ENCODE results near the gene GBP1.
"Not testable (repeated sequence)": the region's sequence is repeated elsewhere in the genome, so short reads cannot be mapped to it uniquely, and the experiment has no call there.

Gene GBP1

GRCh38 chr1:89051300-89051954 is 13.6 kb downstream of the GBP1 start:
- no peak for DNase-seq

- DNase-seq = no peak
Observed at GRCh38 chr1:89050649-89051033, 14.4 kb downstream of the GBP1 start.

GRCh38 chr1:89049901-89050648 is 14.9 kb downstream of the GBP1 start:
- not testable (repeated sequence) for DNase-seq

GRCh38 chr1:89049187-89049586 is 15.8 kb downstream of the GBP1 start:
- DNase-seq = not testable (repeated sequence)

GRCh38 chr1:89047734-89048133 is 17.3 kb downstream of the GBP1 start:
- DNase-seq = no peak

GRCh38 chr1:89046318-89047183 is 18.5 kb downstream of the GBP1 start:
- not testable (repeated sequence) for DNase-seq

GRCh38 chr1:89044970-89045721 is 19.9 kb downstream of the GBP1 start:
- no peak for DNase-seq

- DNase-seq = no peak
Observed at GRCh38 chr1:89043940-89044339, 21.1 kb downstream of the GBP1 start.

- no peak for DNase-seq
Observed at GRCh38 chr1:89042491-89042890, 22.5 kb downstream of the GBP1 start.

GRCh38 chr1:89041721-89042120 is 23.3 kb downstream of the GBP1 start:
- DNase-seq = no peak

- no peak for DNase-seq
Observed at GRCh38 chr1:89041119-89041641, 23.8 kb downstream of the GBP1 start.

GRCh38 chr1:89040315-89040626 is 24.7 kb downstream of the GBP1 start:
- no peak for DNase-seq

GRCh38 chr1:89037186-89037585 is 27.8 kb downstream of the GBP1 start:
- no peak for DNase-seq

GRCh38 chr1:89035080-89035479 is 29.9 kb downstream of the GBP1 start:
- DNase-seq = no peak

- DNase-seq = not testable (repeated sequence)
Observed at GRCh38 chr1:89034004-89034403, 31.0 kb downstream of the GBP1 start.

GRCh38 chr1:89029051-89029450 is 36.0 kb downstream of the GBP1 start:
- DNase-seq = not testable (repeated sequence)

GRCh38 chr1:89025928-89026327 is 39.1 kb downstream of the GBP1 start:
- no peak for DNase-seq

- no peak for DNase-seq
Observed at GRCh38 chr1:89023026-89023425, 42.0 kb downstream of the GBP1 start.

GRCh38 chr1:89022167-89022959 is 42.6 kb downstream of the GBP1 start, which contains the start of gene GBP3:
Gene GBP3, minus strand, starts transcription at chr1:89022866. Its CDS starts 2,145 bp downstream, at chr1:89020721.
- no peak for DNase-seq

GRCh38 chr1:89018318-89018717 is 46.7 kb downstream of the GBP1 start:
- not testable (repeated sequence) for DNase-seq

GRCh38 chr1:89008511-89008910 is 56.5 kb downstream of the GBP1 start:
- DNase-seq = no peak

Data from effector CD4-positive, alpha-beta T cell (primary cell).